Lower leg skin (tissue), 3 donors: ENCODE results near the gene CRTC3.

Experiments
- CTCF ChIP-seq, 3 donors: fragments of 450-650 bp; IDR thresholded peaks; one replicate each; pipeline ENCODE4 v1.5.1; 2016; ENCODE audit warnings: antibody characterized with exemption in 3 of 3, mild to moderate bottlenecking in 3 of 3, moderate library complexity in 2 of 3
- POLR2A ChIP-seq, 2 donors: fragments of 450-650 bp; IDR thresholded peaks; one replicate each; pipeline ENCODE4 v1.6.1; 2016 to 2017; ENCODE audit warnings: antibody characterized with exemption in 2 of 2, mild to moderate bottlenecking in 1 of 2, moderate library complexity in 1 of 2

- TF ChIP-seq CTCF (IDR thresholded peaks at IDR 0.05) (no peak), POLR2A (IDR thresholded peaks at IDR 0.05) (no peak)
Observed at GRCh38 chr15:90570643-90571042, 40.9 kb downstream of the CRTC3 start.
